ENCODE measurements around the gene PJVK. TPM values are rescaled to one million over a fixed set of nuclear protein-coding genes. Genes with fewer than 3 reads are reported as not detected.

PJVK gene
- total and polyA plus RNA-seq, 9 of the 15 experiments (the other 6 are each of a cell fraction or from before 2014, with no cell fraction given) = 0.11 to 1.5 (median 0.73) TPM

DNA sequence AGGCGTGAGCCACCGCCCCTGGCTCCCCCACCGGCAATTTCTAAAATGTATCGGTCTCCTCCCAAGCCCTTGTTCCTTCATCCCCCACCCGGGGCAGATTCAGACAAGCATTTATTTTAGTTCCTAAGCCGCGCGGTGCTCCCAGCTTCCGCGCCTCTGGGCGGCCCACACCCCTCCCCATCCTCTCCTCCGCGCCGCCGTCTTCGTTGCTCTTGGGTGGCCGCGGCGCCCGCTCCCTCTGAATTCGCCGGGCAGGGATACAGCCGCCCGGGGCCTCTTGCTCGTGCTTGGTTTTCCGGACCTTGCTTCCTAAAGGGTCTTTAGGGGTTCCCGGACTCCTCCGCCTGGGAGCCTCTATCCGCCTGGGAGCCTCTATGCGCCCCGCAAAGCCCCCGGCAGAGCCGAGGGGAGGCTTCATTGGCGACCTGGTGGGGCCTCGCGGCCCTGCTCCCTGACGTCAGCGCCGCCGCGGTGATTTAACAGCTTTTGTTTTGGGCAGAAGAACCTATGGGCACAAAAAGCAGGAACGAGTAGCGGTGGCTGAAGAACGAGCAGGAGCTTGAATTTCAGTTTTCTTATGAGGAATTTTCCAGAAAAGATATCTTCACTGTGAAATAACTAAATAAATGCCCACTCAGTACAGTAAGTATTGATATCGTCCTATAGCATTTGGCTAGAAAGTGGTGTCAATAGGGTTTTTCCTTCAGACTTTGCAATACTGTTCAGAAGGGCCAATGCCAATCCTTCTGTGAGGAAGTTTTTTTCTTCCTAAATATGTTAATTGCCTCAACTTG is 37.5 kb upstream of the PJVK start (continued):
- TF ChIP-seq, protein P1, sequence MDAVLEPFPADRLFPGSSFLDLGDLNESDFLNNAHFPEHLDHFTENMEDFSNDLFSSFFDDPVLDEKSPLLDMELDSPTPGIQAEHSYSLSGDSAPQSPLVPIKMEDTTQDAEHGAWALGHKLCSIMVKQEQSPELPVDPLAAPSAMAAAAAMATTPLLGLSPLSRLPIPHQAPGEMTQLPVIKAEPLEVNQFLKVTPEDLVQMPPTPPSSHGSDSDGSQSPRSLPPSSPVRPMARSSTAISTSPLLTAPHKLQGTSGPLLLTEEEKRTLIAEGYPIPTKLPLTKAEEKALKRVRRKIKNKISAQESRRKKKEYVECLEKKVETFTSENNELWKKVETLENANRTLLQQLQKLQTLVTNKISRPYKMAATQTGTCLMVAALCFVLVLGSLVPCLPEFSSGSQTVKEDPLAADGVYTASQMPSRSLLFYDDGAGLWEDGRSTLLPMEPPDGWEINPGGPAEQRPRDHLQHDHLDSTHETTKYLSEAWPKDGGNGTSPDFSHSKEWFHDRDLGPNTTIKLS (IDR thresholded peaks at IDR 0.05; ENCODE audit: borderline replicate concordance, low read depth) = peak; percentile 52; the same call in 1 of the 2 replicates
- TF ChIP-seq, protein P2, sequence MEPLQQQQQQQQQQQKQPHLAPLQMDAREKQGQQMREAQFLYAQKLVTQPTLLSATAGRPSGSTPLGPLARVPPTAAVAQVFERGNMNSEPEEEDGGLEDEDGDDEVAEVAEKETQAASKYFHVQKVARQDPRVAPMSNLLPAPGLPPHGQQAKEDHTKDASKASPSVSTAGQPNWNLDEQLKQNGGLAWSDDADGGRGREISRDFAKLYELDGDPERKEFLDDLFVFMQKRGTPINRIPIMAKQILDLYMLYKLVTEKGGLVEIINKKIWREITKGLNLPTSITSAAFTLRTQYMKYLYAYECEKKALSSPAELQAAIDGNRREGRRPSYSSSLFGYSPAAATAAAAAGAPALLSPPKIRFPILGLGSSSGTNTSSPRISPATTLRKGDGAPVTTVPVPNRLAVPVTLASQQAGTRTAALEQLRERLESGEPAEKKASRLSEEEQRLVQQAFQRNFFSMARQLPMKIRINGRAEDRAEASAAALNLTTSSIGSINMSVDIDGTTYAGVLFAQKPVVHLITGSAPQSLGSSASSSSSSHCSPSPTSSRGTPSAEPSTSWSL (CRISPR knock-in tag; IDR thresholded peaks at IDR 0.05; ENCODE audit: borderline replicate concordance) = no peak
- TF ChIP-seq NCOA2 (IDR thresholded peaks at IDR 0.05; ENCODE audit: partially characterized antibody in 2 of 2) (peak in 1 of 2 experiments; percentile 95), NRF1 (conservative IDR thresholded peaks at IDR 0.05 in 1 of 2, IDR thresholded peaks at IDR 0.05 in 1 of 2) (0 out of 4 replicates have a peak, but pooled peaks of 1 of the 2 experiments have one; percentile 22), GTF2E2 (tag; IDR thresholded peaks at IDR 0.05) (0 out of 2 replicates have a peak, but pooled peaks have one; percentile 13), GTF2A2 (tag; IDR thresholded peaks at IDR 0.05) (no peak), POLR2B (IDR thresholded peaks at IDR 0.05; ENCODE audit: low read depth, partially characterized antibody) (peak; percentile 63), TOE1 (IDR thresholded peaks at IDR 0.05; ENCODE audit: borderline replicate concordance) (0 out of 2 replicates have a peak, but pooled peaks have one; percentile 30), TOE1 (CRISPR knock-in tag; IDR thresholded peaks at IDR 0.05; ENCODE audit: borderline replicate concordance, low read depth) (0 out of 2 replicates have a peak, but pooled peaks have one; percentile 57)
- TF ChIP-seq, protein P3, sequence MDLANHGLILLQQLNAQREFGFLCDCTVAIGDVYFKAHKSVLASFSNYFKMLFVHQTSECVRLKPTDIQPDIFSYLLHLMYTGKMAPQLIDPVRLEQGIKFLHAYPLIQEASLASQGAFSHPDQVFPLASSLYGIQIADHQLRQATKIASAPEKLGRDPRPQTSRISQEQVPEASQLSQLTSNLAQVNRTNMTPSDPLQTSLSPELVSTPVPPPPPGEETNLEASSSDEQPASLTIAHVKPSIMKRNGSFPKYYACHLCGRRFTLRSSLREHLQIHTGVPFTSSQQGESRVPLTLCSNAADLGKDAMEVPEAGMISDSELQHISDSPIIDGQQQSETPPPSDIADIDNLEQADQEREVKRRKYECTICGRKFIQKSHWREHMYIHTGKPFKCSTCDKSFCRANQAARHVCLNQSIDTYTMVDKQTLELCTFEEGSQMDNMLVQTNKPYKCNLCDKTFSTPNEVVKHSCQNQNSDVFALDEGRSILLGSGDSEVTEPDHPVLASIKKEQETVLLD (IDR thresholded peaks at IDR 0.05) = 0 out of 2 replicates have a peak, but pooled peaks have one; percentile 11
- TF ChIP-seq, protein P4, sequence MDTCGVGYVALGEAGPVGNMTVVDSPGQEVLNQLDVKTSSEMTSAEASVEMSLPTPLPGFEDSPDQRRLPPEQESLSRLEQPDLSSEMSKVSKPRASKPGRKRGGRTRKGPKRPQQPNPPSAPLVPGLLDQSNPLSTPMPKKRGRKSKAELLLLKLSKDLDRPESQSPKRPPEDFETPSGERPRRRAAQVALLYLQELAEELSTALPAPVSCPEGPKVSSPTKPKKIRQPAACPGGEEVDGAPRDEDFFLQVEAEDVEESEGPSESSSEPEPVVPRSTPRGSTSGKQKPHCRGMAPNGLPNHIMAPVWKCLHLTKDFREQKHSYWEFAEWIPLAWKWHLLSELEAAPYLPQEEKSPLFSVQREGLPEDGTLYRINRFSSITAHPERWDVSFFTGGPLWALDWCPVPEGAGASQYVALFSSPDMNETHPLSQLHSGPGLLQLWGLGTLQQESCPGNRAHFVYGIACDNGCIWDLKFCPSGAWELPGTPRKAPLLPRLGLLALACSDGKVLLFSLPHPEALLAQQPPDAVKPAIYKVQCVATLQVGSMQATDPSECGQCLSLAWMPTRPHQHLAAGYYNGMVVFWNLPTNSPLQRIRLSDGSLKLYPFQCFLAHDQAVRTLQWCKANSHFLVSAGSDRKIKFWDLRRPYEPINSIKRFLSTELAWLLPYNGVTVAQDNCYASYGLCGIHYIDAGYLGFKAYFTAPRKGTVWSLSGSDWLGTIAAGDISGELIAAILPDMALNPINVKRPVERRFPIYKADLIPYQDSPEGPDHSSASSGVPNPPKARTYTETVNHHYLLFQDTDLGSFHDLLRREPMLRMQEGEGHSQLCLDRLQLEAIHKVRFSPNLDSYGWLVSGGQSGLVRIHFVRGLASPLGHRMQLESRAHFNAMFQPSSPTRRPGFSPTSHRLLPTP (IDR thresholded peaks at IDR 0.05; ENCODE audit: borderline replicate concordance, extremely low read depth, insufficient read length) = no peak
- TF ChIP-seq, protein P5, sequence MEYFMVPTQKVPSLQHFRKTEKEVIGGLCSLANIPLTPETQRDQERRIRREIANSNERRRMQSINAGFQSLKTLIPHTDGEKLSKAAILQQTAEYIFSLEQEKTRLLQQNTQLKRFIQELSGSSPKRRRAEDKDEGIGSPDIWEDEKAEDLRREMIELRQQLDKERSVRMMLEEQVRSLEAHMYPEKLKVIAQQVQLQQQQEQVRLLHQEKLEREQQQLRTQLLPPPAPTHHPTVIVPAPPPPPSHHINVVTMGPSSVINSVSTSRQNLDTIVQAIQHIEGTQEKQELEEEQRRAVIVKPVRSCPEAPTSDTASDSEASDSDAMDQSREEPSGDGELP (CRISPR knock-in tag; IDR thresholded peaks at IDR 0.05; ENCODE audit: borderline replicate concordance) = peak; percentile 64
- TF ChIP-seq, protein P6, sequence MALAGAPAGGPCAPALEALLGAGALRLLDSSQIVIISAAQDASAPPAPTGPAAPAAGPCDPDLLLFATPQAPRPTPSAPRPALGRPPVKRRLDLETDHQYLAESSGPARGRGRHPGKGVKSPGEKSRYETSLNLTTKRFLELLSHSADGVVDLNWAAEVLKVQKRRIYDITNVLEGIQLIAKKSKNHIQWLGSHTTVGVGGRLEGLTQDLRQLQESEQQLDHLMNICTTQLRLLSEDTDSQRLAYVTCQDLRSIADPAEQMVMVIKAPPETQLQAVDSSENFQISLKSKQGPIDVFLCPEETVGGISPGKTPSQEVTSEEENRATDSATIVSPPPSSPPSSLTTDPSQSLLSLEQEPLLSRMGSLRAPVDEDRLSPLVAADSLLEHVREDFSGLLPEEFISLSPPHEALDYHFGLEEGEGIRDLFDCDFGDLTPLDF (CRISPR knock-in tag; IDR thresholded peaks at IDR 0.05) = 0 out of 2 replicates have a peak, but pooled peaks have one; percentile 51

All from K562 (cell line).